HG02973 (cell line): ENCODE results near the gene TAB2.
A peak's percentile ranks its signal among the peaks of the same experiment; 100 is the strongest.

Experiments
- ATAC-seq: cut with Tn5 transposase; IDR thresholded peaks from one replicate; pipeline ENCODE4 v1.9.1; 2021; ENCODE audit warnings: moderate library complexity; ENCODE audit not compliant: unreplicated experiment

TAB2 gene

GRCh38 chr6:149366267-149366921 is 48.9 kb downstream of the TAB2 start:
- no peak for ATAC-seq

- ATAC-seq: peak; percentile 67
Observed at GRCh38 chr6:149368065-149368464, 50.6 kb downstream of the TAB2 start.

GRCh38 chr6:149371154-149371553 is 53.6 kb downstream of the TAB2 start:
- ATAC-seq: no peak

- ATAC-seq: no peak
Observed at GRCh38 chr6:149372062-149372461, 54.5 kb downstream of the TAB2 start.

GRCh38 chr6:149373511-149373910 is 56.0 kb downstream of the TAB2 start:
- no peak for ATAC-seq

GRCh38 chr6:149379977-149380376 is 62.5 kb downstream of the TAB2 start:
- ATAC-seq: no peak

- no peak for ATAC-seq
Observed at GRCh38 chr6:149380523-149380922, 63.0 kb downstream of the TAB2 start.

- no peak for ATAC-seq
Observed at GRCh38 chr6:149383371-149383770, 65.9 kb downstream of the TAB2 start.

GRCh38 chr6:149384464-149384863 is 67.0 kb downstream of the TAB2 start:
- no peak for ATAC-seq

- ATAC-seq: no peak
Observed at GRCh38 chr6:149385998-149386646, 68.6 kb downstream of the TAB2 start.

- no peak for ATAC-seq
Observed at GRCh38 chr6:149387779-149388512, 70.4 kb downstream of the TAB2 start.

- ATAC-seq: no peak
Observed at GRCh38 chr6:149389509-149390297, 72.2 kb downstream of the TAB2 start.

- ATAC-seq: no peak
Observed at GRCh38 chr6:149392093-149392492, 74.6 kb downstream of the TAB2 start.

GRCh38 chr6:149392535-149392934 is 75.0 kb downstream of the TAB2 start:
- no peak for ATAC-seq

GRCh38 chr6:149393002-149393679 is 75.6 kb downstream of the TAB2 start:
- no peak for ATAC-seq

- no peak for ATAC-seq
Observed at GRCh38 chr6:149395185-149395584, 77.7 kb downstream of the TAB2 start.

- ATAC-seq: no peak
Observed at GRCh38 chr6:149397384-149397783, 79.9 kb downstream of the TAB2 start.

- ATAC-seq: no peak
Observed at GRCh38 chr6:149400050-149400449, 82.5 kb downstream of the TAB2 start, which contains the start of gene SUMO4. Gene SUMO4 (plus strand): TSS chr6:149400262. CDS start chr6:149400392, 130 bp downstream.

GRCh38 chr6:149403534-149403933 is 86.0 kb downstream of the TAB2 start:
- ATAC-seq: no peak
